HepG2 (cell line): ENCODE results near the gene MRPS21. TPM values are rescaled to one million over a fixed set of nuclear protein-coding genes. Genes with fewer than 3 reads are reported as not detected.
A peak's percentile ranks its signal among the peaks of the same experiment; 100 is the strongest.

Experiments
- ADNP ChIP-seq: sonication (generic); formaldehyde crosslinking; IDR thresholded peaks from 2 replicates; pipeline ENCODE4 v1.4.0; 2020; ENCODE audit warnings: missing genetic modification reagents
- BORCS8-MEF2B ChIP-seq: sonication (generic); formaldehyde crosslinking; IDR thresholded peaks from 2 replicates; pipeline ENCODE4 v1.8.0; 2022; ENCODE audit warnings: mild to moderate bottlenecking, missing genetic modification reagents
- ELF1 ChIP-seq: sonication (generic); formaldehyde crosslinking; IDR thresholded peaks from 2 replicates; pipeline ENCODE4 v1.4.0; 2020; ENCODE audit warnings: missing genetic modification reagents
- ESRRA ChIP-seq: sonication (generic); formaldehyde crosslinking; IDR thresholded peaks from 2 replicates; pipeline ENCODE4 v1.5.1; 2020; ENCODE audit warnings: mild to moderate bottlenecking, low read depth, missing genetic modification reagents
- GABPA ChIP-seq, 2 experiments: IDR thresholded peaks; 2 replicates each; pipeline ENCODE4 v1.6.1; 2011 to 2016; ENCODE audit warnings: low read depth in 2 of 2, low read length in 1 of 2, missing biosample characterization in 1 of 2, missing genetic modification characterization in 1 of 2
- GTF3A ChIP-seq: sonication (generic); formaldehyde crosslinking; conservative IDR thresholded peaks from 2 replicates; pipeline ENCODE4 v1.4.0; 2020; ENCODE audit warnings: mild to moderate bottlenecking, missing genetic modification reagents
- MAF1 ChIP-seq: sonication (generic); formaldehyde crosslinking; IDR thresholded peaks from 2 replicates; pipeline ENCODE4 v1.5.0; 2020; ENCODE audit warnings: missing genetic modification reagents, borderline replicate concordance
- NR2F6 ChIP-seq, 2 experiments: IDR thresholded peaks; 2 replicates each; pipeline ENCODE4 v1.6.1; 2016; ENCODE audit warnings: antibody characterized with exemption in 1 of 2, mild to moderate bottlenecking in 1 of 2
- RARA ChIP-seq: IDR thresholded peaks from 2 replicates; pipeline ENCODE4 v1.6.1; 2016; ENCODE audit warnings: missing genetic modification reagents, missing compliant biosample characterization
- RBM22 ChIP-seq: fragments of 200-400 bp; formaldehyde crosslinking; optimal IDR thresholded peaks from 2 replicates; pipeline ENCODE3; 2017; ENCODE audit warnings: mild to moderate bottlenecking, low read length, moderate library complexity
- RXRB ChIP-seq: IDR thresholded peaks from 2 replicates; pipeline ENCODE4 v1.6.1; 2016; ENCODE audit warnings: borderline replicate concordance, missing genetic modification reagents, missing compliant biosample characterization
- SRY ChIP-seq: sonication (generic); formaldehyde crosslinking; IDR thresholded peaks from 2 replicates; pipeline ENCODE4 v1.8.0; 2022; ENCODE audit warnings: mild to moderate bottlenecking, missing genetic modification reagents
- TBP ChIP-seq: sonication (generic); formaldehyde crosslinking; IDR thresholded peaks from 2 replicates; pipeline ENCODE4 v1.5.0; 2020; ENCODE audit warnings: missing genetic modification reagents
- TMF1 ChIP-seq: sonication (generic); formaldehyde crosslinking; IDR thresholded peaks from 2 replicates; pipeline ENCODE4 v1.8.1; 2022; ENCODE audit warnings: low read depth, missing genetic modification reagents
- TOPORS ChIP-seq: sonication (generic); formaldehyde crosslinking; IDR thresholded peaks from 2 replicates; pipeline ENCODE4 v1.8.0; 2023; ENCODE audit warnings: mild to moderate bottlenecking, missing genetic modification reagents
- YEATS4 ChIP-seq: sonication (generic); formaldehyde crosslinking; IDR thresholded peaks from 2 replicates; pipeline ENCODE4 v1.4.0; 2020; ENCODE audit warnings: missing genetic modification reagents, borderline replicate concordance
- ZBTB3 ChIP-seq: sonication (generic); formaldehyde crosslinking; IDR thresholded peaks from 2 replicates; pipeline ENCODE4 v1.4.0; 2020; ENCODE audit warnings: low read depth, mild to moderate bottlenecking, moderate library complexity, missing genetic modification reagents, borderline replicate concordance
- ZFYVE20 ChIP-seq: sonication (generic); formaldehyde crosslinking; IDR thresholded peaks from 2 replicates; pipeline ENCODE4 v1.8.0; 2023; ENCODE audit warnings: low read depth, mild to moderate bottlenecking, moderate library complexity, missing genetic modification reagents, borderline replicate concordance
- ZNF143 ChIP-seq: sonication (generic); formaldehyde crosslinking; IDR thresholded peaks from 2 replicates; pipeline ENCODE4 v1.4.0; 2020; ENCODE audit warnings: missing genetic modification reagents
- ZNF343 ChIP-seq: sonication (generic); formaldehyde crosslinking; IDR thresholded peaks from 2 replicates; pipeline ENCODE4 v1.4.0; 2020; ENCODE audit warnings: mild to moderate bottlenecking, missing genetic modification reagents
- ZNF350 ChIP-seq: sonication (generic); formaldehyde crosslinking; IDR thresholded peaks from 2 replicates; pipeline ENCODE4 v1.4.0; 2020; ENCODE audit warnings: mild to moderate bottlenecking, low read depth, missing genetic modification reagents, borderline replicate concordance
- ZNF563 ChIP-seq: sonication (generic); formaldehyde crosslinking; IDR thresholded peaks from 2 replicates; pipeline ENCODE4 v1.8.0; 2022; ENCODE audit warnings: mild to moderate bottlenecking, moderate library complexity, missing genetic modification reagents
- ZNF564 ChIP-seq: sonication (generic); formaldehyde crosslinking; IDR thresholded peaks from 2 replicates; pipeline ENCODE4 v1.8.1; 2023; ENCODE audit warnings: mild to moderate bottlenecking, missing genetic modification reagents
- ZNF724P ChIP-seq: sonication (generic); formaldehyde crosslinking; IDR thresholded peaks from 2 replicates; pipeline ENCODE4 v1.8.0; 2022; ENCODE audit warnings: missing genetic modification reagents, borderline replicate concordance
- ZNF770 ChIP-seq: sonication (generic); formaldehyde crosslinking; IDR thresholded peaks from 2 replicates; pipeline ENCODE4 v1.5.0; 2020; ENCODE audit warnings: mild to moderate bottlenecking, missing genetic modification reagents
- ZNF879 ChIP-seq: sonication (generic); formaldehyde crosslinking; IDR thresholded peaks from 2 replicates; pipeline ENCODE4 v1.8.1; 2023; ENCODE audit warnings: missing genetic modification reagents
- polyA plus RNA-seq, 8 experiments: library from polyadenylated mRNA; depleted of rRNA in 3 of 8; stranded (reverse) in 7 of 8; unstranded in 1 of 8; fragments of >200 nt; fragmentation: Illumina TruSeq in 4 of 8; extraction: Trizol in 4 of 8; gene quantifications; 2 replicates each; pipeline versions ENCODE4 v1.2.1 to v1.2.3, GENCODE V29; 2011 to 2016; ENCODE audit warnings: low read depth in 4 of 8, missing spikeins in 1 of 8, mixed read lengths in 1 of 8; ENCODE audit not compliant: insufficient read depth in 1 of 8
- total RNA-seq, 5 experiments: library from RNA; depleted of rRNA; stranded (reverse); fragments of >200 nt; fragmentation: Illumina TruSeq; extraction: Trizol; gene quantifications; 2 replicates each; pipeline ENCODE4 v1.2.3, GENCODE V29; 2016; ENCODE audit warnings: low read depth in 1 of 5
- TF ChIP-seq, protein P1 (sequence below): sonication (generic); formaldehyde crosslinking; IDR thresholded peaks from 2 replicates; pipeline ENCODE4 v1.4.0; 2020; ENCODE audit warnings: missing genetic modification reagents

MRPS21 gene
- total and polyA plus RNA-seq, 2 of the 13 experiments (the other 11 are each of a cell fraction or from before 2014, with no cell fraction given) = 59.4 to 64.2 TPM

GRCh38 chr1:150293433-150294253 lies at the start of gene MRPS21 (continued):
- peak; percentile 53; the same call in 1 of the 2 replicates for TF ChIP-seq RXRB (CRISPR knock-in tag)
- TF ChIP-seq, protein P1, sequence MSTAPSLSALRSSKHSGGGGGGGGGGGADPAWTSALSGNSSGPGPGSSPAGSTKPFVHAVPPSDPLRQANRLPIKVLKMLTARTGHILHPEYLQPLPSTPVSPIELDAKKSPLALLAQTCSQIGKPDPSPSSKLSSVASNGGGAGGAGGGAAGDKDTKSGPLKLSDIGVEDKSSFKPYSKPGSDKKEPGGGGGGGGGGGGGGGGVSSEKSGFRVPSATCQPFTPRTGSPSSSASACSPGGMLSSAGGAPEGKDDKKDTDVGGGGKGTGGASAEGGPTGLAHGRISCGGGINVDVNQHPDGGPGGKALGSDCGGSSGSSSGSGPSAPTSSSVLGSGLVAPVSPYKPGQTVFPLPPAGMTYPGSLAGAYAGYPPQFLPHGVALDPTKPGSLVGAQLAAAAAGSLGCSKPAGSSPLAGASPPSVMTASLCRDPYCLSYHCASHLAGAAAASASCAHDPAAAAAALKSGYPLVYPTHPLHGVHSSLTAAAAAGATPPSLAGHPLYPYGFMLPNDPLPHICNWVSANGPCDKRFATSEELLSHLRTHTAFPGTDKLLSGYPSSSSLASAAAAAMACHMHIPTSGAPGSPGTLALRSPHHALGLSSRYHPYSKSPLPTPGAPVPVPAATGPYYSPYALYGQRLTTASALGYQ = no peak
- TF ChIP-seq GABPA (IDR thresholded peaks at IDR 0.05; ENCODE audit: low read depth, low read length) = peak; percentile 97
- TF ChIP-seq GABPA (CRISPR knock-in tag; IDR thresholded peaks at IDR 0.05; ENCODE audit: low read depth) = peak; percentile 99
- no peak for TF ChIP-seq MAF1 (CRISPR knock-in tag)
- no peak for TF ChIP-seq ZNF343
- no peak for TF ChIP-seq ADNP (CRISPR knock-in tag)
- TF ChIP-seq ZNF564 (CRISPR knock-in tag) = 0 out of 2 replicates have a peak, but pooled peaks have one; percentile 44
- TF ChIP-seq ZNF724P (CRISPR knock-in tag) = peak; percentile 53; the same call in 1 of the 2 replicates
- TF ChIP-seq YEATS4 (CRISPR knock-in tag) = peak; percentile 84; the same call in 1 of the 2 replicates
- TF ChIP-seq RARA (CRISPR knock-in tag) = peak; percentile 44; the same call in 1 of the 2 replicates
- peak; percentile 79 for TF ChIP-seq ESRRA (CRISPR knock-in tag)
- no peak; the same call in 1 of the 2 replicates for TF ChIP-seq SRY (CRISPR knock-in tag)
- 0 out of 2 replicates have a peak, but pooled peaks have one; percentile 56 for TF ChIP-seq ZBTB3 (CRISPR knock-in tag)
- 0 out of 2 replicates have a peak, but pooled peaks have one; percentile 48 for TF ChIP-seq TMF1 (CRISPR knock-in tag)
- no peak for TF ChIP-seq GTF3A (CRISPR knock-in tag)
- peak; percentile 63; the same call in 1 of the 2 replicates for TF ChIP-seq ZNF350
- TF ChIP-seq ZFYVE20 (CRISPR knock-in tag) = peak; percentile 53; the same call in 1 of the 2 replicates
- TF ChIP-seq NR2F6 (IDR thresholded peaks at IDR 0.05) = no peak
- peak; percentile 55; the same call in 1 of the 2 replicates for TF ChIP-seq NR2F6 (CRISPR knock-in tag; IDR thresholded peaks at IDR 0.05)
- peak; percentile 86 for TF ChIP-seq ELF1 (CRISPR knock-in tag)
- TF ChIP-seq ZNF143 (CRISPR knock-in tag) = peak; percentile 67; the same call in 1 of the 2 replicates
- no peak for TF ChIP-seq ZNF879 (CRISPR knock-in tag)
- no peak for TF ChIP-seq TBP (CRISPR knock-in tag)
- peak; percentile 91 for TF ChIP-seq ZNF563 (CRISPR knock-in tag)
- TF ChIP-seq ZNF770 (CRISPR knock-in tag) = peak; percentile 89
- peak; percentile 56; the same call in 1 of the 2 replicates for TF ChIP-seq BORCS8-MEF2B
- peak; percentile 34; the same call in 1 of the 2 replicates for TF ChIP-seq TOPORS
- peak; percentile 78 for TF ChIP-seq RBM22
